Transverse colon (tissue), 4 donors: ENCODE measurements around the gene FBXL17. TPM values are rescaled to one million over a fixed set of nuclear protein-coding genes. Genes with fewer than 3 reads are reported as not detected.

Source experiments
- DNase-seq: peaks from one replicate; pipeline ENCODE4 v3.0.0-alpha.2; 2019
- H3K27ac ChIP-seq, 4 donors: fragments of 200-600 bp; sonication (generic); 2 replicates each; pipeline ENCODE4 v1.5.1; 2016 to 2018; ENCODE audit warnings: inconsistent platforms in 4 of 4
- H3K27me3 ChIP-seq: fragments of 200-600 bp; sonication (generic); 2 replicates; pipeline ENCODE4 v1.5.1; 2017; ENCODE audit warnings: inconsistent platforms
- H3K36me3 ChIP-seq, 4 donors: fragments of 200-600 bp; sonication (generic); 2 replicates each; pipeline ENCODE4 v1.5.1; 2017 to 2019; ENCODE audit warnings: inconsistent platforms in 4 of 4
- H3K4me1 ChIP-seq, 4 donors: fragments of 200-600 bp; sonication (generic); 2 replicates each; pipeline ENCODE4 v1.5.1; 2017 to 2020; ENCODE audit warnings: inconsistent platforms in 4 of 4
- H3K4me3 ChIP-seq, 4 donors: fragments of 200-600 bp; sonication (generic); 1 replicate in 1 of 4; 2 replicates in 3 of 4; pipeline versions ENCODE4 v1.5.1 to v1.6.1; 2017 to 2019; ENCODE audit warnings: inconsistent platforms in 4 of 4
- H3K9me3 ChIP-seq, 2 donors: fragments of 200-600 bp; sonication (generic); 2 replicates each; pipeline ENCODE4 v1.5.1; 2017 to 2019; ENCODE audit warnings: inconsistent platforms in 2 of 2
- EP300 ChIP-seq: sonication (generic); formaldehyde crosslinking; IDR thresholded peaks from one replicate; pipeline ENCODE4 v1.6.1; 2017; ENCODE audit warnings: antibody characterized with exemption, low read depth
- POLR2A ChIP-seq: fragments of 450-650 bp; IDR thresholded peaks from one replicate; pipeline ENCODE4 v1.6.1; 2016; ENCODE audit warnings: antibody characterized with exemption, mild to moderate bottlenecking, moderate library complexity
- POLR2AphosphoS5 ChIP-seq, 3 donors: sonication (generic); formaldehyde crosslinking; IDR thresholded peaks; one replicate each; pipeline ENCODE4 v1.6.1; 2016; ENCODE audit warnings: antibody characterized with exemption in 3 of 3
- WGBS, 2 donors: methylation state at CpG; one replicate each; pipeline ENCODE4 v1.1.5; 2018; ENCODE audit warnings: low coverage in 1 of 2; 5-methylcytosine and 5-hydroxymethylcytosine counted together
- in situ Hi-C, 4 donors: fragments of 200-750 bp; cut with MboI; loops; one replicate each; pipeline versions ENCODE4 v1.15.0 to v1.15.1; 2017; ENCODE audit warnings: low sequenced_read_pairs in 3 of 4, low pct_ligation_motif_present in 1 of 4, low pct_unique_long_range_greater_than_20kb in 1 of 4
- intact Hi-C: fragments of 100-400 bp; cut with DNase I; formaldehyde crosslinking; loops from one replicate; pipeline ENCODE4 v1.15.1; 2023; ENCODE audit warnings: low total_unique reads
- total RNA-seq, 4 donors: library from RNA; depleted of rRNA; stranded (reverse); fragments of >200 nt; gene quantifications; one replicate each; pipeline ENCODE4 v1.1.0, GENCODE V29; 2016
- TF ChIP-seq, protein P1 (sequence below), 5 experiments: fragments of 200-600 bp in 3 of 5; fragments of 450-650 bp in 2 of 5; sonication (generic) in 3 of 5; IDR thresholded peaks; 1 replicate in 2 of 5; 2 replicates in 3 of 5; pipeline ENCODE4 v1.5.1; 2016 to 2017; ENCODE audit warnings: antibody characterized with exemption in 5 of 5, inconsistent platforms in 3 of 5, mild to moderate bottlenecking in 2 of 5, moderate library complexity in 1 of 5

The FBXL17 gene
- total RNA-seq, 4 donors from 2014 or later: 17.7 to 99.5 (median 24.6) TPM

DNA sequence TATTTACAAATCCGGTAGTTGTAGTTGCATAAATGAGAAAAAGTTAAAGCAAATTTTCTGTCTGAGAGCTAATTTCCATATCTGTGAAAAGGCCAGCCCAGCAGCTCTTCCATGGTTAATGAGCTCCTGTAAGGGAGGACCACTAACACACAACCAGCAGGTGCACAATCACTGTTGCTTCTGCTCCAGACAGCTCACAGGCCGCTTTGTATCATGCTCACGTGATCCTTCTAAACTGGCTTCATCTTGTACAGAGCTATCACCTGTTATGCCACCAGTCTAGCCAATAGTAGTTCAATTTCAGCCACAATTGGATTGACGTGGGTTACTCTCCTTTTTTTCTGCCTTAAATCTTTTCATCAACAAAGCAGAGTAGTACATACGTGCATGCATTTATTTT is 38.3 kb upstream of the FBXL17 start:
- TF ChIP-seq POLR2A (no peak), EP300 (no peak), POLR2AphosphoS5 (IDR thresholded peaks at IDR 0.05) (no peak)
- TF ChIP-seq, protein P1, sequence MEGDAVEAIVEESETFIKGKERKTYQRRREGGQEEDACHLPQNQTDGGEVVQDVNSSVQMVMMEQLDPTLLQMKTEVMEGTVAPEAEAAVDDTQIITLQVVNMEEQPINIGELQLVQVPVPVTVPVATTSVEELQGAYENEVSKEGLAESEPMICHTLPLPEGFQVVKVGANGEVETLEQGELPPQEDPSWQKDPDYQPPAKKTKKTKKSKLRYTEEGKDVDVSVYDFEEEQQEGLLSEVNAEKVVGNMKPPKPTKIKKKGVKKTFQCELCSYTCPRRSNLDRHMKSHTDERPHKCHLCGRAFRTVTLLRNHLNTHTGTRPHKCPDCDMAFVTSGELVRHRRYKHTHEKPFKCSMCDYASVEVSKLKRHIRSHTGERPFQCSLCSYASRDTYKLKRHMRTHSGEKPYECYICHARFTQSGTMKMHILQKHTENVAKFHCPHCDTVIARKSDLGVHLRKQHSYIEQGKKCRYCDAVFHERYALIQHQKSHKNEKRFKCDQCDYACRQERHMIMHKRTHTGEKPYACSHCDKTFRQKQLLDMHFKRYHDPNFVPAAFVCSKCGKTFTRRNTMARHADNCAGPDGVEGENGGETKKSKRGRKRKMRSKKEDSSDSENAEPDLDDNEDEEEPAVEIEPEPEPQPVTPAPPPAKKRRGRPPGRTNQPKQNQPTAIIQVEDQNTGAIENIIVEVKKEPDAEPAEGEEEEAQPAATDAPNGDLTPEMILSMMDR (IDR thresholded peaks at IDR 0.05): no peak
- no peak for DNase-seq
- H3K4me3 ChIP-seq: no peak overlapping the region
- in situ Hi-C loops (no loop called here), intact Hi-C loops (no loop called here)
- H3K27me3 ChIP-seq: no peaks in the 10 kb centered on the region
- H3K9me3 ChIP-seq: no peaks in the 10 kb centered on the region
- H3K4me1 ChIP-seq: no peaks in the 10 kb centered on the region
- no peak overlapping the region for H3K27ac ChIP-seq
- 81% methylated on average over 5 of the region's 5 CpGs for WGBS, 2 donors
- no peaks in the 10 kb centered on the region for H3K36me3 ChIP-seq

DNA sequence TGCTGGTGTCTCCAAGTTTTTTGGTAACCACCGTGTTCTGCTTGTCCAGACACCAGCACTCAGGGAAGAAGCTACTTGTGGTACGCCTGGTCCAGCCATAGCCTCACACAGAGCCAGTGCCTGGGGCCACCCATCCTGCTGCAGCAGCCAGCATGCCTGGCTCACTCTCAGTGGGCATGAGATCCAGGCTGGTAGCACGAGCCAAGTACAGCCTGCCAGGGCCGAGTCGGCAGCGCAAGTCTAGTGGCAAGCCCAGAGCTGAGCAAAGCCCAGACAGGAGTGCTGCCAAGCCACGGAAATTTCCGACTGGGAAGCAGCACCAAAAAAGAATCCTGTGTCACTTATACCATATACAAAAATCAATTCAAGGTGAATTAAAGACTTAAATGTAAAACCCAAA is 36.3 kb upstream of the FBXL17 start:
- DNase-seq: no peak
- H3K4me1 ChIP-seq: no peaks in the 10 kb centered on the region
- H3K9me3 ChIP-seq: no peaks in the 10 kb centered on the region
- TF ChIP-seq POLR2AphosphoS5 (IDR thresholded peaks at IDR 0.05) (no peak), EP300 (no peak), POLR2A (no peak)
- TF ChIP-seq, protein P1 (IDR thresholded peaks at IDR 0.05): no peak
- WGBS, 2 donors: 80% methylated on average over 8 of the region's 8 CpGs; no CpG with 5 or more reads in 1 of the 2 donors
- in situ Hi-C loops: no loop called here
- no peak overlapping the region for H3K4me3 ChIP-seq
- intact Hi-C loops: no loop called here
- H3K27ac ChIP-seq: no peak overlapping the region
- no peaks in the 10 kb centered on the region for H3K27me3 ChIP-seq
- H3K36me3 ChIP-seq: no peaks in the 10 kb centered on the region

DNA sequence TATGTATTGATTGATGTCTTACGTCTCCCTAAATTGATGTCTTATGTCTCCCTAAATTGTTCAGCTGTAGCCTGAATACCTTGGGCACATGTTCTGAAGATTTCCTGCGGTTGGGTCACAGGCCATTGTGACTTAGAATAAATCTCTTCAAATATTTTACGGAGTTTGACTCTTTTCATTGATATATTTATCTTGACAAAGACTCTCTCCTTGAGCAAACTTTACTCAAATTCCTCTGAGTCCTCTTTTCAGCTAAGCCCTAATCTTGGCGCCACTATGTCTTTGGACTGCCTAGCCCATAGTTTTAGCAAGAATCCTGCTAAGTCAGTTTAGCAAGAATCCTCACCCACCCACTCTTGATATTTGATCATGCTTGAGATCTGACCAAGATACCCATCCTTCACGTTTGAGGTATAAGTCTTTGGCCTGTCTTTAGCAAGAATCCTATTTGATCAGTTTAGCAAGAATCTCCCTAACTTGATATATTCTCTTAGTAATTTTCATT is 35.3 kb upstream of the FBXL17 start:
- no peak overlapping the region for H3K27ac ChIP-seq
- in situ Hi-C loops: no loop called here
- H3K4me1 ChIP-seq: no peaks in the 10 kb centered on the region
- H3K4me3 ChIP-seq: no peak overlapping the region
- 71 to 73% methylated on average over 5 of the region's 5 CpGs for WGBS, 2 donors
- no peak for DNase-seq
- intact Hi-C loops: no loop called here
- H3K9me3 ChIP-seq: no peaks in the 10 kb centered on the region
- H3K27me3 ChIP-seq: no peaks in the 10 kb centered on the region
- H3K36me3 ChIP-seq: no peaks in the 10 kb centered on the region
- TF ChIP-seq POLR2AphosphoS5 (IDR thresholded peaks at IDR 0.05) (no peak), EP300 (no peak), POLR2A (no peak)
- TF ChIP-seq, protein P1 (IDR thresholded peaks at IDR 0.05): no peak

DNA sequence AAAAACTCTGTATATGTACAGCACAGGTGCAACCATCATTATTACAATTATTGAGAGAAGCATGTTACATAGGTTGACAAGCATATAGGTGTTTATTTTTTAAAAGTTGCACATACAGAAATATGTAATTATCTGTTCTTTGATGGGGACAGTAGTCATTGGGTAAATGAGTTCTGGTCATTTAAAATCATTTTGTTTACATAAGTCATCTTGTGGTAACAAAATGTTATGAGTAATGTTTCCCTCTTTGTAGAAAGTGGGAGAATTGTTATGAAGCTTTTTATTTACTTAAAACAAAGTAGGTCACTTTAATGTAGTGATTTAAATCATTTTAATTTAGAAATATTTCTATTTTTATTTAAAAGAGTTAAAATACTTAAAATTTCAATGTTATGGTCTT is 33.8 kb upstream of the FBXL17 start:
- Histone ChIP-seq H3K27me3 (no peaks in the 10 kb centered on the region), H3K4me3 (no peak overlapping the region), H3K27ac (no peak overlapping the region), H3K36me3 (no peaks in the 10 kb centered on the region), H3K4me1 (no peaks in the 10 kb centered on the region), H3K9me3 (no peaks in the 10 kb centered on the region)
- no peak for DNase-seq
- TF ChIP-seq POLR2AphosphoS5 (IDR thresholded peaks at IDR 0.05) (no peak), POLR2A (no peak), EP300 (no peak)
- TF ChIP-seq, protein P1 (IDR thresholded peaks at IDR 0.05): no peak
- in situ Hi-C loops (no loop called here), intact Hi-C loops (no loop called here)
